ENCODE data around the gene GLIPR2. TPM values are rescaled to one million over a fixed set of nuclear protein-coding genes. Genes with fewer than 3 reads are reported as not detected.

The GLIPR2 gene
- total RNA-seq, 1 donor from 2014 or later, result 0.26 TPM

GRCh38 chr9:36093384-36093783 is 43.1 kb upstream of the GLIPR2 start:
- H3K27me3 ChIP-seq (ENCODE audit: control insufficient read depth, insufficient read depth, low read length), result no peaks in the 10 kb centered on the region
- H3K36me3 ChIP-seq (ENCODE audit: control insufficient read depth, insufficient read depth, low read length), result no peaks in the 10 kb centered on the region
- DNase-seq (ENCODE audit: low read depth) (no peak), FAIRE-seq (no peak)
- H3K4me3 ChIP-seq (ENCODE audit: low read depth, low read length), result no peak overlapping the region
- TF ChIP-seq, protein P1, sequence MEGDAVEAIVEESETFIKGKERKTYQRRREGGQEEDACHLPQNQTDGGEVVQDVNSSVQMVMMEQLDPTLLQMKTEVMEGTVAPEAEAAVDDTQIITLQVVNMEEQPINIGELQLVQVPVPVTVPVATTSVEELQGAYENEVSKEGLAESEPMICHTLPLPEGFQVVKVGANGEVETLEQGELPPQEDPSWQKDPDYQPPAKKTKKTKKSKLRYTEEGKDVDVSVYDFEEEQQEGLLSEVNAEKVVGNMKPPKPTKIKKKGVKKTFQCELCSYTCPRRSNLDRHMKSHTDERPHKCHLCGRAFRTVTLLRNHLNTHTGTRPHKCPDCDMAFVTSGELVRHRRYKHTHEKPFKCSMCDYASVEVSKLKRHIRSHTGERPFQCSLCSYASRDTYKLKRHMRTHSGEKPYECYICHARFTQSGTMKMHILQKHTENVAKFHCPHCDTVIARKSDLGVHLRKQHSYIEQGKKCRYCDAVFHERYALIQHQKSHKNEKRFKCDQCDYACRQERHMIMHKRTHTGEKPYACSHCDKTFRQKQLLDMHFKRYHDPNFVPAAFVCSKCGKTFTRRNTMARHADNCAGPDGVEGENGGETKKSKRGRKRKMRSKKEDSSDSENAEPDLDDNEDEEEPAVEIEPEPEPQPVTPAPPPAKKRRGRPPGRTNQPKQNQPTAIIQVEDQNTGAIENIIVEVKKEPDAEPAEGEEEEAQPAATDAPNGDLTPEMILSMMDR (IDR thresholded peaks at IDR 0.05; ENCODE audit: insufficient read depth, low read length, severe bottlenecking), result no peak

- TF ChIP-seq, protein P1 (IDR thresholded peaks at IDR 0.05; ENCODE audit: insufficient read depth, low read length, severe bottlenecking), result no peak
- no peaks in the 10 kb centered on the region for H3K27me3 ChIP-seq (ENCODE audit: control insufficient read depth, insufficient read depth, low read length)
- no peak for FAIRE-seq
Measured at GRCh38 chr9:36099718-36100117, 36.8 kb upstream of the GLIPR2 start.

DNA sequence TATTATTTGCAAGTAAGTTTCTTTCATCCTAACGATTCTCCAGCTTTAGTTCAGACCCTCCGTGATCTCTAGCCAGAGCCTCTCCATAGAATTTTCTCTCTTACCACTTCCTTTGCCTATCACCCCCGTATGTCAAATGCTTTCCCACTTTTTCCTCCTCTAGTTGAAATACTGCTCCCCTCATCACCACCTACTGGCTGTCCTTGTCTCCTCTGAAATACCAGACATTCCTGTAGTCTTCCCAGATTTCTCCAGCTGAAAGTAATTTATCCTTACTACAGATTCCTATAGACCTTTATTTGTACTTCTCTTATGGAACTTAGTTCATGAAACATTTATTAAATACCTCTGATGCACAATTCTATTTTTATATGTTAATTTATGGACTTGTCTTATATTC is 36.0 kb upstream of the GLIPR2 start:
- TF ChIP-seq, protein P1 (IDR thresholded peaks at IDR 0.05; ENCODE audit: insufficient read depth, low read length, severe bottlenecking), result no peak
- no peaks in the 10 kb centered on the region for H3K27me3 ChIP-seq (ENCODE audit: control insufficient read depth, insufficient read depth, low read length)
- FAIRE-seq (peak; percentile 43), DNase-seq (ENCODE audit: low read depth) (no peak)
- no peak overlapping the region for H3K4me3 ChIP-seq (ENCODE audit: low read depth, low read length)
- no peaks in the 10 kb centered on the region for H3K36me3 ChIP-seq (ENCODE audit: control insufficient read depth, insufficient read depth, low read length)

More at GRCh38 chr9:36099718-36100117, 36.8 kb upstream of the GLIPR2 start:
- H3K4me3 ChIP-seq (ENCODE audit: low read depth, low read length), result no peak overlapping the region
- H3K36me3 ChIP-seq (ENCODE audit: control insufficient read depth, insufficient read depth, low read length), result no peaks in the 10 kb centered on the region
- no peak for DNase-seq (ENCODE audit: low read depth)

- no peak overlapping the region for H3K4me3 ChIP-seq (ENCODE audit: low read depth, low read length)
- no peaks in the 10 kb centered on the region for H3K27me3 ChIP-seq (ENCODE audit: control insufficient read depth, insufficient read depth, low read length)
- TF ChIP-seq, protein P1 (IDR thresholded peaks at IDR 0.05; ENCODE audit: insufficient read depth, low read length, severe bottlenecking), result no peak
- H3K36me3 ChIP-seq (ENCODE audit: control insufficient read depth, insufficient read depth, low read length), result no peaks in the 10 kb centered on the region
- peak; percentile 89 for DNase-seq (ENCODE audit: low read depth)
- no peak for FAIRE-seq
Measured at GRCh38 chr9:36101916-36102741, 34.4 kb upstream of the GLIPR2 start.

- DNase-seq (ENCODE audit: low read depth), result peak; percentile 68
- Histone ChIP-seq H3K27me3 (ENCODE audit: control insufficient read depth, insufficient read depth, low read length) (no peaks in the 10 kb centered on the region), H3K36me3 (ENCODE audit: control insufficient read depth, insufficient read depth, low read length) (no peaks in the 10 kb centered on the region), H3K4me3 (ENCODE audit: low read depth, low read length) (no peak overlapping the region)
- FAIRE-seq, result no peak
- TF ChIP-seq, protein P1 (IDR thresholded peaks at IDR 0.05; ENCODE audit: insufficient read depth, low read length, severe bottlenecking), result peak; percentile 86
Measured at GRCh38 chr9:36102742-36103495, 33.6 kb upstream of the GLIPR2 start.
